ENCODE data around the gene NBPF3.
"Not testable (repeated sequence)": the region's sequence is repeated elsewhere in the genome, so short reads cannot be mapped to it uniquely, and the experiment has no call there.

The NBPF3 gene

DNA sequence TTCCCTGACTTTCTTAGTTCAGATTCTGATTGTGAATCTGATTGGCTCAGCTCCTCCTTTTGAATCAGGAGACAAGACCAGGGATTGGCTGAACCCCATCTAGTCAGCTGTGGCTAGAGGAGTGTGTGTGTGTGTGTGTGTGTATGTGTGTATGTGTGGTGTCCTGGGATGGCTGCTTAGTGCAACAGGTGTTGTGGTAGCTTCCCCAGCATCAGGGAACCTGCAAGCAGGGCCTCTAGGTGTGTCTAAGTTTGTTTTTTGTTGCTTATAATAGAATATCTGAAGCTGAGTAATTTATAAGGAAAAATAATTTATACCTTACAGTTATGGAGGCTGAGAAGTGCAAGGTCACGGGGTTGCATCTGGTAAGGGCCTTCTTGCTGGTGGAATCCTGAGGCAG, 56.1 kb downstream of the NBPF3 start:
- DNase-seq, result no peak

DNA sequence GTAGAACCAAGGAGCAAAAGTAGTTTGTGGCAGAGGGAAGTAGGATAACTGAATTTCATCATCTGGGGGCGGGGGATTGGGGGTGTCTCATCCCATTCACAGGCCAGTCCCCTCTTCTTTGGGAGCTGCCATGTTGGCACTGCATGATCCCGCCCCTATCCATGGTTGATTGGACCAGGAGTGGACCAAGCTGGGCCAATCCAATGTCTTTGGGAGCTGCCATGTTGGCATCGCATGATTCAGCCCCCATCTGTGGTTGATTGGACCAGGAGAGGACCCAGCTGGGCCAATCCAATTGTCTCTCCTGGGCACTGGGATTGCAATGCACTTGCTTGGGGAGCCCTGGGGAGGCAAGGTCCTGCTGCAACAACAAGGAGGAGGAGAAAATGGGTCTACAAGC, 56.9 kb downstream of the NBPF3 start:
- DNase-seq, result no peak

DNA sequence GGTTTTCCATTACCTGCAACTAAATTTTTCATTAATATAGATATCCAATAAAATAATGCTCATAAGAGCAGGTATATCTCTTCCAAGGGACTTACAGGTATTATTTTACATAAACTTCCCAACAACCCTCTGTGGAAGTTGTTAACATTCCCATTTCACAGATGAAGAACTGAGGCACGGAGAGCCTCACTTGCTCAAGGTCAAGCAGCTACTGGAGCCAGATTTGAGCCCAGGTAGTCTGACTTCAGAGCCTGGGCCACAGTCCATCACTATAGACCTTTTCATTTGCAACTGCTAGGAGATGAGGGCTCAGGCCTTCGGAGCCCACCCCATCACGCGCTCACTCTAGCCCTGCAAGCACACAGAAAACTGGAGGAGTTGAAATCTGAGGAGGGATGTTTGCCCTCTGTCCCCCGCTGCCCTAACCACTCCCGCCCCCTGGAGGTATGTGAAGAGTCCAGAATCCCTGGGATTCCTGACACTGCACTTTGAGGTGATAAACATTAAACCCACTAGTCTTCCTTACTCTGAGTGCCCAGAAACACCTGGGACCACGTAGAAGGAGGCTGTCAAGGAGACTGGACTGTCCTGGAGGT, 57.6 kb downstream of the NBPF3 start:
- DNase-seq, result no peak

DNA sequence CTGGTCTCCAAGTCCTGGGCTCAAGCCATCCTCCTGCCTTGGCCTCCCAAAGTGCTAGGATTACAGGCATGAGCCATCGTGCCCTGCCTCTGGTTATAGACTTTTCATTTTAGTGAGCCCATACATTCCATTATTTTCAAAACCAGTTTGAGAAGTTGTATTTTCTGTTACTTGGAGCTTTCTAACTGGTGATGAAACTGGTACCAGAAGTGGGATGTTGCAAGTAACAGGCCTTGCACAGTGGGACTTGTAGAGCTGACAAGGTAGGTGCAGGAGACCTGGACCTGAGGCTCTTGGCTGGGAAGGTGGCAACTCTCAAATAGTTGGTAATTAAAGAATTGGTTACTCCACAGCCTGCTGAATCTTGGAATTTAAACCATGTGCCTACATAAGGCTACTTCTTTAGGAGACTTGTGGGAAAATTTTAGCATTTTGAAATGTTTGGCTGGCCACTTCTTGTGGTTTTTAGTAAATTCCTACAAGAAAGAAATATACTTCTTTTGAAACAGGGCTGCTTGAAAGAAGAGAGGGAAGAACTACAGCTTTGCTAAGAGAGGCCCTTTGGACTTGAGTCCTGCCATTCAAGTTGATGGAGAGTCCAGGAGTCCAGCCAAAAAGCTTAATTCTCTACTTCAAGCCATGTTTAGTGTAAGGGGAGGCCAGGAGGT, 59.5 kb downstream of the NBPF3 start:
- no peak for DNase-seq

DNA sequence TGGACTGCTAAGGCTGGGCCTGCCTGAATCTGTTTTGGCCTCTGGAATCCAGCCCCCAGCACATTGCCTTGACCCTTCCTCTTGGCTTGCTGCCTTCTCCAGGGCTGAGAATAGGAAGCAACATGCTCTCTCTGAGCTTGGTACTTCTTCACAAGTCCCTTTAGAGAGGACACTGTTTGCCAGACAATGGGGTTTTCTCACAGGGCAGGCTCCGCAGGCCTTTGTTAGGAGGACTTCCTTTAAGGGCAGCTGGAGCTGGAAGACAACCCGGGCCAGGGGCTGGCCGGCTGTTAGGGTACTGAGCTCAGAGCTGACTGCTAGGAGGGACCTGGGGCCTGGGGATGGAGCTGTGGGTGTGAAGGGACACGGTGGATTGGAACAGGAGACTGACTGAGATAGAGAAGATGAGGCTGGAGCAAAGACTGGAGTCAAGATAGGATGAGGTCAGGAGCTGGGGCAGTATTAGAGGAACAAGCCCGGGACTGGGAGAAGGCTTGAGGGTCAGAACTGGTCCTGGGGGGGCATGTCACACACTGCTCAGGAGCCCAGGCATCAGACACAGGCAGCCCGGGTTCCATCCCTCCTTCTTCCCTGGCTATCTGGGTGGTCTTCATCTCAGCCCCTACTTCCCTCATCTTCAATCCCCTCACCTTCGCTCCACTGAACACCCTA, 63.9 kb downstream of the NBPF3 start:
- peak; percentile 15 for DNase-seq

DNA sequence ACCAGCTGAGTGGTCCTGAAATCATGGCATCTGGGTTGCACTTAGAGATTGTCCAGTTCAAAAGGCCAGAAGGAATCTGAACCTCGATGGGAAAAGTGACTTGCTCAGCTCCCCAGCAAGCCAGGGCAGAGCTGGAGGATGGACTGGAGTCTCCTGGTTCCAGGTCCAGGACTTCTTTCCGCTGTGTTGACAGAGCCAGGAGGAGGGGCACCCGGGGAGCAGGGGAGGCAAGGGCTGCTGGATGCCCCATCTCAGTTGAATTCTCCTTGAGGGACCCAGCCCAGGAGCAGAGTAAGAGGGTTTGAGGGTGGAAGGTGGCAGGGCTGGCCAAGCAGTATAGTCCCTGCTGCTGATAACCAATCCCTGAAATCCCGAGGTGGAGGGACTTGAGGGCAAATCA, 66.9 kb downstream of the NBPF3 start:
- no peak for DNase-seq

DNA sequence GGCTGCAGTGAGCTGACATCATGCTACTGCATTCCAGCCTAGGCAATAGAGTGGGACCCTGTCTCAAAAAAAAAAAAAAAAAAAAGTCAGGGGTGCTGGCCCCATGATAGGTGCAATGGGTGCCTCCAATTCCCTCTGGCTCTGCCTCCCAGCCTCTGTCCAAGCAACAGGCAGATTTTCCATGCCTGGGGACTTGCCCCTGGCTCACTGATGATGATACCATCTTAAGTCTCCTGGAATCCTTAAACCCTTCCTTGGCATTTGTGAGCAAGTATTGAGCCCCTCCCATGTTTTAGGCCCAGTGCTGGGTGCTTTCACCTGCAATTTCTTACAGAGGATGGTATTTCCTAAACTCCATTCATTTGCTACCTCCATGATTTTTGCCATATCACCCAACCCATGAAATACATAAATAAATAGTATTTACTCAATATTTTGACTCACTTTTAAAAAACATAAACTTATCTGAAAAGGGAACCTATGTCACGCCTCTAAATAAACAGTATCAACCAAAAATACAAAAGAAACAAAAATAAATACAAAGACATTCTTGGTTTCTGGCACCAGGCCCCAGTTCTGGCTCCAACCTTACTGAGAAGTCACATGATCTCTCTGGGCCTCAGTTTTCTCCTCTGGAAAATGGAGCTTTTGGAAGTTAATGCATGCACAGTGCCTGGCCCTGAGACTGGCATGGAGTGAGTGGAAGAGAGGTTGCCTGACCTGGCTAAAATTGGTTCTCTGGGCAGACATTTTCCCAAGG, 67.8 kb downstream of the NBPF3 start:
- DNase-seq, result no peak

DNA sequence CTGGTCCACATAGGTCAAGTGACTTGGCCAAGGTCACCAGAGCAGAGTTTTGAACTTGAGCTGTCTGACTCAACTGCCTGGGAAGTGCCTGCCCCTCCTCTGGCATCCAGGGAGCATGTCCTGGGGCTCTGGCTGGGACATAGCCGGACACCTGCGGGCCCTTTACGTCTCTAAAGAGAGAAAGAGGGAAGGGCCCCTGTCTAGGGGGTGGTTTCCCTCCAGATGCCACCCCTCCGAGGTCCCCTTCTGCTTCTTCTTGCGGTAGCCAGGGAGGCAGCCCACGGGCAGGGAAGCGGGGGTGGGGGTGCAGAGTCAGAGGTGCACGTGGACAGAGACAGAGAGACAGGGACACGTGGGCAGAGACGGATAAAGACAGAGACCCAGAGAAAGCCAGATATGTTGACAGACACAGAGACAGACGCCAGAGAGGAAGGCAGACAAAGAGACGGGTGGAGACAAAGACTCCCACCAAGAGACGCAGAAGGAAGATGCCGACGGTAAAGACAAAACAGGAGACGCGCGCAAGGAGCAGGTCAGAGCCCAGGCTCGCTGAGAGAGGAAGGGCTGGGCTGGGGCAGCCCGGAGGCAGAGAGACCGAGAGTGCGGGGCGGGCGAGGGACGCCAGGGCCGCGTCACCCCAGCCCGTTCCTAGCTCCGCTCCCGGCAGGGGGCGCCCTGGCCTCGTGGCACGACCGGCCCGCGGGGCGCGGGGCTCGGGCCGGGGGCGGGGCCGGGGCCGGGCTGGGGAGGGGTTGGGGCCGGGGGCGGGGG, 68.8 kb downstream of the NBPF3 start:
- DNase-seq, result peak; percentile 74

DNA sequence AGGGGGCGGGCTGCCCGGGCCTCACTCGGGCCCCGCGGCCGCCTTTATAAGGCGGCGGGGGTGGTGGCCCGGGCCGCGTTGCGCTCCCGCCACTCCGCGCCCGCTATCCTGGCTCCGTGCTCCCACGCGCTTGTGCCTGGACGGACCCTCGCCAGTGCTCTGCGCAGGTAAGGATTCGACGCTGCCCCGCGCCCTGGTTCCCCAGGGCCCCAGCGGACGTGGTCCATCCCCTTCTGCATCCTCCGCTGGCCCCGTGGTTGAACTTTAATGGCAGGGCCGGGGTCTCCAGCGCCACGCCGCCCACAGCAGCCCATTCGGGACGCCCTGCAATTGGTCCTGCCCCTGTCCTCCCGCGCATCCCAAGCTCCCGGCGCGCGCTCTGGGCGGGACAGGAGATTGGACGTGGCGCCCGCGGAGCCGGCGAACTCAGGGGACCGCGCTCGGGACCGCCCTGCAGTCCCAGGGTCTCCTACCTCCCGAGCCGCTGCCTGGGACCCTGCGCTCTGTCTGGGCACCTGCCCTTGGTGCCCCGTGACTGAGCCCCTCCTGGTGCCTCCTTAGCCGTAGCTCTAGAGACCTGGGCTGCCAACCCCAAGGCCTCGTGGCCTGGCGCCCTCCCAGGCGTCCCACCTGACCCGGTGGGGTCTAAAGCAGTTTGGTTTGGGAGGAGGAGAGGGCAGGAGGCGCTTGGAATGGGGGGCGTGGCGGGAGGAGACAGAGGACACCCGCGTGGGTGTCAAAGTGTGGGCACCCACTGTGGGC, 69.6 kb downstream of the NBPF3 start, which contains the start of gene ALPL:
Gene ALPL, plus strand, starts transcription at position 73 of the 762 bp plus-strand sequence. CDS start 44,659 bp downstream, outside the sequence.
- no peak for DNase-seq

DNA sequence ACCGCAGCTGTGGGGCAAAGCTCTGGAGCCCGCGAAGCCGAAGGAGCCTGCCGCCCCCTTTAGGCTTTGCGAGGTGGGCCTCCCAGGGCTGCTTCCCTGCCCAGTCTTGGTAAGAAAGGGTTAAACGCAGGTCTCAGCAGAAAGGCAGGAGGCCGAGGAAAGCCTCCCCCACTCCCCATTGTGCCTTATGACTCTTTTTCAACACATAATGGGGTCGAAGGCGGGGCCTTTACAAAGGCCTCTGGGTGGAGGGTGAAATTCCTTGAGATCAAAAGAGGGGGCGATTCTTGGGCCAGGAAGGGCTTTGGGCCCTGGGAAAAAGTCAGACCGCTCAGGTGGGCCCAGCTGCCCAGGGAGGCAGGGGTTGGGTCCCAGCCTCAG, 70.2 kb downstream of the NBPF3 start:
- no peak for DNase-seq

DNA sequence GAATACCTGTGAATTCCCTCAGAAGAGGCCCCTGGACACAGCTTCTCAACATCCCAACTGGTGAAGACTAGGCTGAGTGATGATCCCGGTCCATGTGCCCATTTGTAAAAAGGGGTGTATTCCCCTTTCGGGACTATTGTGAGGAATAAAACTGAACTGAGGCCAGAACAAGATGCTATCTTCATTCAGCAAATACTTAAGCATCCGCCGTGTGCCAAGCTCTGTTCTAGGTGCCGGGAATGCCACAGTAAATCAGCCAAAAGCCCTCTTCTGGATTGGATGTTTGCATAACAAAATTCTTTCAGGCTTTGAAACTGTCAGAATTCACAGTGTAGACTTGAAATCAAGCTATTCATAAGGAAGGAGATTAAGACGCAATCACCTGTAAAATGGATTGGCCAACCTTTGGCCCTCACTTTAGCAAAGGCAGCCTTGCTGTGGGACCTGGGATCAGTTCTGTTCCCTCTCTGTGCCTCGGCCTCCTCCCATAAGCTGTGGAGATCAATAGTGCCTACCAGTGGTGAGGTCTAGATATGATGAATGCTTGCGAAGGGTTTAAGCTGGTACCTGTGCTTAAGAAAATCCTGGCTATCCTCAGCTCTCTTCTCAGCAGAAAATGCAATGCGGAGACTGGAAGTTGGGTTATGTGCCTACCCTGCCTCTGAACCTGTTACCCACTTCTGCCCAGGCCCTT, 71.1 kb downstream of the NBPF3 start:
- DNase-seq, result no peak

DNA sequence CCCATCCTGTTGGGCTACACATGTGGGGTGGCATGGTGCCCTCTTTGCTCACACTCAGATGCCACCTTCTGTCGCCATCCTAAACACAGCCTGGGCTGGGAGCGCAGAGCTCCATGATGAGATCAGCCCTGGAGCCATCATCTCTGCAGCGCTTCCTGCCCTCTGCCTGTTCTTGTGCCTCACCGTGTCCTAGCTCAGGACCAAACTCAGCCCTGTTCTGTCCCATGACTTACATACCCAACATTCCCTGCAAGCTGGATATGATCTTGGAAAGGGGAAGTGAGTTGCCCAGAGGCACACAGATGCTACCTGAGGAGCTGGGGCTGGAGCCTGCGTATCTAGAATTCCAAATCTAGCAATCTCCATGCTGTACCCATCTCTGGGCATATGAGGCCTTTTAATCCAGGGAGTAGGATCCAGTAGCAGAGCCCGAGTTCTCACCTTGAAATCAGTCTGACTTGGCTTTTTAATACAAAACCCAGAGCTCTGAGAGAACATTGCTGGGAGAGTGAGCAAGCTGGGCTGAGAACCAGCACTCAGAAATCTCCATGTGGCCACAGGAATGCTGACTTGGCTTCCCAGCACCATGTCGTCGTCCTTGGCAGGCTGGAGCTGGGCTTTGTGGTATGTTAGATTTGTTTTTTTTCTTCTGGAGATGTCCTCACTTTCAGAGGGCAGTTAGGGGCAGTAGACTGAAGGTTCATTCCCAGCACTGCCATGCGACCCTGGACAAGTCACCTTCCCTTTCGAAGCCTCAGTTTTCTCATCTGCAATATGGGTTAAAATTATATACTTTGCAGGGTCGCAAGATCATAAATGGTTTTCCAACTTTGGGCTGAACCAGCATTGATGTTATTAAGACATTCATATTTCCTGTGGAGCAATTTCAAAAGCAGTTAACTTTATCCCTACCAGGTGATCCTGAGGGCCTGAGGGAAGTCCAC, 71.9 kb downstream of the NBPF3 start:
- no peak for DNase-seq

DNA sequence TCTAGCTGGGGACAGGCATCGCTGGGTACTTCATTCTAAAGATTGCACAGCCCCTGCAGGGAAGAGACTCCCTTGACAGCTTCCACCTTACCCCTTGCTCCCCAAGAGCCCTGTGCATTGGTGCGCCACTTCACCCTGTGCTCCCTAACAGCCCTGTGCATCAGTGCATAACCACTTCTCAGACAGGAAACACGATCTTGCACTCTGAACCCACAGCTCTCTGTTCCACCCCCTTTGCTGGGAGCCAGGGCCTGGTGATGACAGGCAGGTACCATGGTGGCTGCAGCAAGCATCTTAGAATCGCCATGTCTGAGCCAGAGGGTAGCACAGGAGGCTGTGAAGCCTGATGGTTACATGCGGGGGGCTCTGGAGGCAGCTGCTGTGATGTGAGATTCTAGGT, 74.3 kb downstream of the NBPF3 start:
- DNase-seq, result no peak

DNA sequence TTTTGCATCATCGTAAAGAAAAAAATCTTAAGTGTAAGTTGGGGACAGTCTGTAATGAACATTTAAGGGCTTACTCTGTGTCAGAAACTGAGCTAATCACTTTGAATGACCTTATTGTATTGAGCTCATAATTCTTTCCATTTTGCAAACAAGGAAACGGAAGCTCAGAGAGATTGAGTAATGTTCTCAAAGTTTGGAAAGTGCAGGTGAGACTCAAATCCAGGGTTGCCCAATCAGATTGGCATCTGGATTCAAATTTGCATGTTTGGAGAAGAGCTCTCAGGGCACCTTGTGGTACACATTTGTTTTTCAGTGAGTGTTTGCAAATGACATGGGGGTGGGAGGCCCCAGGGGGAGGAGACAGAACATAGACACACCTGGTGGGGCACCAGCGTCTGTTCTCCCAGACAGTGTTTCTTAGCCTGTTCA, 77.2 kb downstream of the NBPF3 start:
- no peak for DNase-seq

DNA sequence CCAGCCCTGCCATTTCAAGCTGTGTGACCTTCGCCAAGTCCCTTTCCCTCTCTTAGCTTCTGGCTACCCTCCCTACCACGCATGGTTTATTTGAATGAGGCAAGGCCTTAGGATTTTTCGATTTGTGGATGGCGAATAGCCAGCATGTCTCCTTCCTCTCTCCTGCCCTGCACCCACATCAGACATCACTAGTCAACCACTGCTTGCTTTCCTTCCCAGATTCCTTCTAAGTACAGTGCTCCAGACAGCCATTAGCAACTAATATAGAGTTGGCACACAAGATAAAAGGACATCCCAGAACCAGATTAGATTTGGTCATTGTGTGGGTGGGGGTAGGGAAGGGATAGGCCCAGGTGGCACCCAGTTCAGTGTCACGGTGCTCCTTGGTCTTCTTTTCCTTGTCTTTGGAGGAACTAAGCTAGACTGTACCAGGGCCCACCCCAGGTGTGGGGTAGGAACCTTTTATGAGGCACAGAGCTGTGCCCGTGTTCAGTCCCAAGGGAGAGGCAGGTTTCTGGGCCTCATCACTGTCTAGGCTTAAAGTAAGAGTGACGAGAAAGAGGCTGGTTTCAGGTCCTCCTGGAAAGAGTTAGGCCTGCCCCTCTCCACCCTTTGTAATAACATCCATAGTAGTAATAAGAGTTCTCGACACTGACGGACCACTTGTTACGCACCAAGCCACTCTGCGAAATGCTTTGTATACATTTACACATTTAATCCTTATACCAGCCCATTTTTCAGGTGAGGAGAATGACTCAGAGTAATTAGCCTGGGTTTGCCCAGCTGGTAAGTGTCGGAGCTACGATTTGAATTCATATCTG, 77.9 kb downstream of the NBPF3 start:
- no peak for DNase-seq

DNA sequence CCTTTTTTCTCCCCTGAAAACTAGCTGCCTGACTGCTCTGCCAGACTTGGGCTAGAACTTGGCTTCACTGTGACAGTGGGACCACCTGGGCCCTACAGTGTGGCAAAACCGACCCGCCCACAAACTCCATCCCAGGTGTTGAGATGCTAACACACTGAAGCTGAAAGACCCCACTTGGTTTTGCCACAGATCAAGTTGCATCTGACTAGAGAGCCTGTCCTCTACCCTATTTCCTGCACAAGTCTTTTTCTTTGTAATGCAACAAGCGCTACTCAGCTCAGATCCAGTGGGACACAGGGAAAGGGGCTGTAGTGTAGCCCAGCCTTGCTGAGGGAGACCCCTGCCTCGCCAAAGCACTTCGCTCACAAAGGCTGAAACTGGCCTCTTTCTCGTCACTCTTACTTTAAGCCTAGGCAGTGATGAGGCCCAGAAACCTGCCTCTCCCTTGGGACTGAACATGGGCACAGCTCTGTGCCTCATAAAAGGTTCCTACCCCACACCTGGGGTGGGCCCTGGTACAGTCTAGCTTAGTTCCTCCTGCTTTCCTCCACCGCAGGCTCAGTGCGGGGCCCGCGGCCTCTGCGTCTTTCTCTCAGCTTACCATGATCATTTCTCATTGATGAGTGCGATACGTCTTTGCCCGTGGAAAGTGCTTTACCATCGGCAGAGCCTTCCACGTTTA, 79.0 kb downstream of the NBPF3 start:
- DNase-seq, result no peak

DNA sequence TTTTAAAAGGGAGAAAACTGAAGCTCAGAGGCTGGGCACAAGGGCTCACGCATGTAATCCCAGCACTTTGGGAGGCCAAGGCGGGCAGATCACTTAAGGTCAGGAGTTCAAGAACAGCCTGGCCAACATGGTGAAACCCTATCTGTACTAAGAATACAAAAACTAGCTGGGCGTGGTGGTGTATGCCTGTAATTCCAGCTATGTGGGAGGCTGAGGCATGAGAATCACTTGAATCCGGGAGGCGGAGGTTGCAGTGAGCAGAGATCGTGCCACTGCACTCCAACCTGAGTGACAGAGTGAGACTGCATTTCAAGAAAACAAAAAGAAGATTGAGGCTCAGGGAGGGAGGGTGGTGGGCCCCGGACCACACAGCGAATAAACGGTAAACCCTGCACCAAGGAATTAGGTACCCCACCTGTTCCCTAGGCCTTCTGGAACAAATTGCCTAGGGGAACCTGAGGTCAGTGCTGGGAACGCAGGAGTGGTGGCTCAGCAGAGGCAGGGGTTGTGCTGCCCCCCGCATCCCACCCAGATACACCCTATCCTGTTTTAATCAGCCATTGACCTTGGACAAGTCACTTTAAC, 79.6 kb downstream of the NBPF3 start:
- not testable (repeated sequence) for DNase-seq

Data from activated CD4-positive, CD25-positive, alpha-beta regulatory T cell treated with anti-CD3 and anti-CD28 coated beads, Interleukin-2, amount 50 U/mL, for 72 hours (primary cell).